ENCODE results near the gene PTGDR2. TPM values are rescaled to one million over a fixed set of nuclear protein-coding genes. Genes with fewer than 3 reads are reported as not detected.

PTGDR2 gene
- total RNA-seq, 2 donors from 2014 or later = 0.14 TPM; not detected in 1

DNA sequence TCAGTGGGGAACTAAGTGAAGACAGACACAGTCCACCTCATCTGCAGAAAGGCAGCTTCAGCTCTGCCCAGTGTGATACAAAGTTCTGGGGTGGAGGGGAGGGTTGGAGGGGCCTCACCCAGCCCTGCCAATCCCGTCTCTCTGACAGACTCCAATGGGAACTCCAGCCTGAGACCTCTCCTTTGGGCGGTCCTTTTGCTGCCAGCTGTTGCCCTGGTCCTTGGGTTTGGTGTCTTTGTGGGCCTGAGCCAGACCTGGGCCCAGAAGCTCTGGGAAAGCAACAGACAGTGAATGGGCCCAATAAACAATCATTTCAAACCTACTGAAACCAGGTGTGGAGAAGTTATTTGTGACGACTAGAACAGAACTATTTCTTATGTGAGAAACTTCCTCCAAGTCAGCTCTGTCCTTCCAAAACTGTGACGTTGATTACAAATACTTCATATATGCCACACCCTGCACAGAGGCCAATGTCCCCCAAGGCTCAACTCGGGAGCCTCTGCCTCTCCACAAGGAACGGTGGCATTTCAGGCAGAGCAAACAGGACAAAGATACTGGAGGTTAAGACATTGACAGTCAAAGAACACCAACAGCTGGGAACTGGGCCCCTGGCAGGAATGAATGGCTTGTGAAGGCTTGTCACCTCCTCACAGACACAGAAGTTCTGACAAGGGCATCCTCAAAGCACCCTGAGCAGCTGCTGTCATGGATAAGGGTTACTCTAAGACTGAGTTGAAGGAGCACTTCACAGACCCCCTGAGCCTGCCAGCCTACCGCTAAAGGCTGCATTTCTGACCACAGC lies 19.8 kb upstream of the PTGDR2 start:
- DNase-seq (ENCODE audit: low spot score) = no peak
- intact Hi-C loops (cut with DNase I) = no loop called here

DNA sequence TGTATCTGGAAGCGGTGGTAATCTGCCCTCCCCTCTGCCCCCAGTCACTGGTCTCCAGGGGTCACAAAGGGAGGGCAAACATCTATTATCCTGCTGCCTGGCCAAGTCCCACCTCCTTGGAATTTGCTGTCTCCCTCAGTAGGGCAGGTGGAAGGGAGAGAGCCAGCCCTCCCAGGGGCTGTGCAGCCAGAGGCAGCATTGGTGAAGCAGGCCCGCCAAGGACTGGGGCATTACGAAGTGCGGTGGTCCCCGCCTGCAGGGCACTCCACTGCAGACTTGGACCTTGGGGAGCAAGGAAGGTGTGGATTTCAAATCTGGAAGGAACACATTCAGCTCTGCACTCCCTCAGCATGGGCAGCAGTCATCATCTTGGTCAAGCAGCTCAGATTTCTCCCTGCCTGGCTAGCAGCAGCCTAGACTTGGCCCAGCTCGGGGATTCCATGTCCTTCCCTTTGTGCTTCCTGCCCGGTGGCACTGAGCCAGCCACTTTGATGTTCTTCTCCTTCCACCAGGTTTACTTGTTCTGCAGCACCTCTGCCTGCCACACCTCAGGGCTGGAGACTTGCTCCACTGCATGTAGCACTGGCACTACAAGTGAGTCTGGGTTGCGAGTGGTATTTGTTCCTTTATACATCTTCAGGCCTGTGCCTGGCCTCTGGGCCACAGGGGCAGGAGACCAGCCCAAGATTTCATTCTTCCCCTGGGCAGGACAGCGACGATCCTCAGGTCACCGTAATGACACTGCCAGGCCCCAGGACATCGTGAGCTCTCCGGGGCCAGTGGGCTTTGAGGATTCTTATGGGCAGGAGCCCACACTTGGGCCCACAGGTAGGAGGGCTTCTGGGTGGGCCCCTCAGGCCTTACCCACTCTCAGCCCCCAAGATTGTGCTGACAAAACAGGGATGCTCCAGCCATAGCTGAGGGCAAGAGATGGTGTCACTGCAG lies 18.9 kb upstream of the PTGDR2 start:
- no peak for DNase-seq (ENCODE audit: low spot score)
- intact Hi-C loops (cut with DNase I) = no loop called here

GRCh38 chr11:60873533-60873932 lies 17.8 kb upstream of the PTGDR2 start:
- peak; percentile 65 for DNase-seq (ENCODE audit: low spot score)
- intact Hi-C loops (cut with DNase I) = no loop called here

DNA sequence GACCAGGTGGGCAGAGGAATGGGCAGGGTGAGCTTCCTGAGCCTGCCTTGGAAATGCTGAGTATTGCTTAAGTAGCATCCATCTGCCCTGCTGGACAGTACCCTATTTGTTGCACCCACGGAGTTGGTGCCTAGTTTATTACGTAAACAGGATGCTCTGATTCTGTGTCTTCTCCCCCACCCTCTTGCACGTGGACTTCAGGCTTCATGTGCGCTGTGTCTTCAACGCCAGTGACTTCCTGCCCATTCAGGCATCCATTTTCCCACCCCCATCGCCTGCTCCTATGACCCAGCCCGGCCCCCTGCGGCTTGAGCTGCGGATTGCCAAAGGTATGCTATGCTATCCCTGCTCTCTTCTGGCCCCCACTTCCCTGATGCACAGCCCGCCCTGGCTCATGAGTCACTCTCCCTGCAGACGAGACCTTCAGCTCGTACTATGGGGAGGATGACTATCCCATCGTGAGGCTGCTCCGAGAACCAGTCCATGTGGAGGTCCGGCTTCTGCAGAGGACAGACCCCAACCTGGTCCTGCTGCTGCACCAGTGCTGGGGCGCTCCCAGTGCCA lies 17.3 kb upstream of the PTGDR2 start:
- peak; percentile 76 for DNase-seq (ENCODE audit: low spot score)
- intact Hi-C loops (cut with DNase I) = no loop called here

GRCh38 chr11:60872124-60872960 lies 16.6 kb upstream of the PTGDR2 start:
- peak; percentile 73 for DNase-seq (ENCODE audit: low spot score)
- intact Hi-C loops (cut with DNase I) = no loop called here

GRCh38 chr11:60871378-60872061 lies 15.8 kb upstream of the PTGDR2 start:
- peak; percentile 57 for DNase-seq (ENCODE audit: low spot score)
- intact Hi-C loops (cut with DNase I) = no loop called here

- intact Hi-C loops (cut with DNase I) = no loop called here
- peak; percentile 57 for DNase-seq (ENCODE audit: low spot score)
These were observed 15.1 kb upstream of the PTGDR2 start for GRCh38 chr11:60870733-60871377.

- intact Hi-C loops (cut with DNase I) = no loop called here
- DNase-seq (ENCODE audit: low spot score) = peak; percentile 25
These were observed 14.5 kb upstream of the PTGDR2 start for GRCh38 chr11:60870276-60870675.

DNA sequence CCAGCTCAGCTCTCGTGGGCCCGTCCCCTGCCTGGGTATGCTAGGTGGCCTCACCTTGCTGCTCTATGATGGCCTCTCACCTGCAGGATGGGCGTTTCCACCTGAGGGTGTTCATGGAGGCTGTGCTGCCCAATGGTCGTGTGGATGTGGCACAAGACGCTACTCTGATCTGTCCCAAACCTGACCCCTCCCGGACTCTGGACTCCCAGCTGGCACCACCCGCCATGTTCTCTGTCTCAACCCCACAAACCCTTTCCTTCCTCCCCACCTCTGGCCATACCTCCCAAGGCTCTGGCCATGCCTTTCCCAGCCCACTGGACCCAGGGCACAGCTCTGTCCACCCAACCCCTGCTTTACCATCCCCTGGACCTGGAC lies 13.7 kb upstream of the PTGDR2 start:
- peak; percentile 68 for DNase-seq (ENCODE audit: low spot score)
- intact Hi-C loops (cut with DNase I) = no loop called here

DNA sequence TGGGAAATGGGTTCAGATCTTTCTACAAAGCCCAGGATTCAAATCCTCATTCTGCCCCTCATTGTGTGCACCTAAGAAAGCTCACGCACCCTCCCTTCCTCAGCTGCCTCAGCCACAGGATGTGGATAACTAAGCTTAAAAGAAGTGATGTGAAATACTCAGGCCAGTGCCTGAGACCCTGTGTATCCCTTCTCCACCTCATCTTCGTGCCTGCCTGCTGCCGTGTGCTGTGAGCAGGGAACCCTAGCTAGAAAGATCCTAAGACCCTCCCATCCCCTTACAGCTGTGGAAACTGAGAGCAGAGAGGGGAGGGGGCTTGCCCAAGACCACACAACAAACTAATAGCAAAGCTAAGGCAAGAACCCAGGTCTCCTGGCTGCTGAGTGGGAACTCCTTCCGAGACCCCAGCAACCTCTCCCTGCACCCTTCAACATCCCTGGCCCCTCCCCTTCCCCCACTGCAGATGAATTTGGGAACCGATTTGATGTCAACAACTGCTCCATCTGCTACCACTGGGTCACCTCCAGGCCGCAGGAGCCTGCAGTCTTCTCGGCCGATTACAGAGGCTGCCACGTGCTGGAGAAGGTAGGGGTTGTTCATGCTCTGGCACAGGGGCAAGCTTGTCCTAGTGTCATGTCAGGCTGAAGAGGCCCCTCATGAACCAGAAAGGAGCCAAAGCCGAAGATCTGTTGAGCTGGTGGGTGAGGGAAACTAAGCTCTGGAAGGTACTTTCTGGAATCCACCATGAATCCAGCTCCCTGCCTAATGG lies 13.1 kb upstream of the PTGDR2 start:
- intact Hi-C loops (cut with DNase I) = no loop called here
- peak; percentile 40 for DNase-seq (ENCODE audit: low spot score)

DNA sequence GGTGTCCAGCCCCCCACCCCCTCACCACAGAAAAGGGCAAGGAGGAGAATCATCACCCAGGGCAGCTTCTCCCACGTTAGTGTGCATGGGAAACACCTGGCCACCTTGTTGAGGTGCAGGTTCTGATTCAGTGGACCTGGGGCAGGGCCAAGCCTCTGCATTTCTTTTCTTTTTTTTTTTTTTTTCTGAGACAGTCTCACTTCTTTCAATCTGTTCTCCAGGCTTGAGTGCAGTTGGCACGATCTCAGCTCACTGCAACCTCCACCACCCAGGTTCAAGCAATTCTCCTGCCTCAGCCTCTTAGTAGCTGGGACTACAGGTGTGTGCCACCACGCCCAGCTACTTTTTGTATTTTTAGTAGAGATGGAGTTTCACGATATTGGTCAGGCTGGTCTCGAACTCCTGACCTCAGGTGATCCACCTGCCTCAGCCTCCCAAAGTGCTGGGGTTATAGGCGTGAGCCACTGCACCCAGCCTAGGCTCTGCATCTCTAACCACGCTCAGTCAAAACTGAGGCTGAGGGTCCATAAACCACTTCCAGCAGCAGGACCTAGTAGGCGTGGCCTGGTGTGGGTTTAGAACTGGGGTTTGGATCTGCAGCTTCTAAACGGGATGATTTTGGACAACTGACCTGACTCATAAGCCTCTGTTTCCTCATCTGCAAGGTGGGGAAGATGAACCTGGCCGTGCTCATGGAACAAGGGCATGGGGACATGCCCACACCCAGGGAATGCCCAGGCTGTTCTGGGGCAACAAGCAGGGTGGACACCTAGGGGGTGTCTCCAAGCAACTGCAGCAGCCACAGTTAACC lies 12.3 kb upstream of the PTGDR2 start:
- intact Hi-C loops (cut with DNase I) = no loop called here
- DNase-seq (ENCODE audit: low spot score) = peak; percentile 60

DNA sequence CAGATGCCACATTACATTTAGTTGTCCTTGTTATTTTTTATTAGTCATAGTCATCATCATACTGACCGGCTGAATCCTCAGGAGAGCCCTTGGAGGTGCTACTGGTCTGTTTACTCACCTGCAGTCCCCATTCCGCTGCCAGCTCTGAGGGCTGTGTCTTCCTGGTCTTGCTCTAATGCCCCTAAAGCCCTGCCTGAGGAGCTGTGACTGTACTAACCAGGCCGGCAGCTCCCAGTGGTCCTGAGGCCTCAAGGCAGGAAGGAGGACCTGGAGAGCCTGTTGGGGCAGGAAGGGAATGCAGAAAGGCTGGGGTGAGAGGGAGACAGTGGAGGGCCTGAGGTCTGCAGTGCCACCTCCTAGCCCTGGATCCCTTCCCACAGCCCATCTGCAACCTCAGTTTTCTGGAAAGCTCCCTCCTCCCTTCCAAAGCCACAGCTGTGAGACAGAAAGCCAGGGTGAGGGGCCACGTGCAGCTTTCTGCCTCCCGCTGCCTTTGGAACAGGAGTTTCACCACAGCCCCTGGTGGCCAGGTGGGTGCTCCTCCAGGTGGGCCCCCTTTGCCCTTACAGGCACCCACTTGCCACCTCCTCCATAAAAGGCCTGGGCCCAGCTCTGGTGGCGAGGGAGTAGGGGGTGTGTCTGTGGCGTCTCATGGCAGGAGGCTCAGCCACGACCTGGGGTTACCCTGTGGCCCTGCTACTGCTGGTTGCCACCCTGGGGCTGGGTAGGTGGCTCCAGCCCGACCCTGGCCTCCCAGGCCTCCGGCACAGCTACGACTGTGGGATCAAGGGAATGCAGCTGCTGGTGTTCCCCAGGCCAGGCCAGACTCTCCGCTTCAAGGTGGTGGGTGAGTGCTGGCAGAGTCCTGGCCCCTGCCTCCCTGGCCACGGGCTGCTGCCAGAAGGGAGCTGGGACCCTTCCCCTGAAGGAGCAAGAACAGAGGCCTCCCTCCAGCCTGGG lies 11.4 kb upstream of the PTGDR2 start, which contains the start of gene ZP1:
TSS of gene ZP1 (plus strand) at position 632 of the 960 bp plus-strand sequence. CDS start at position 652, 20 bp downstream.
- DNase-seq (ENCODE audit: low spot score) = peak; percentile 67
- intact Hi-C loops (cut with DNase I) = no loop called here

DNA sequence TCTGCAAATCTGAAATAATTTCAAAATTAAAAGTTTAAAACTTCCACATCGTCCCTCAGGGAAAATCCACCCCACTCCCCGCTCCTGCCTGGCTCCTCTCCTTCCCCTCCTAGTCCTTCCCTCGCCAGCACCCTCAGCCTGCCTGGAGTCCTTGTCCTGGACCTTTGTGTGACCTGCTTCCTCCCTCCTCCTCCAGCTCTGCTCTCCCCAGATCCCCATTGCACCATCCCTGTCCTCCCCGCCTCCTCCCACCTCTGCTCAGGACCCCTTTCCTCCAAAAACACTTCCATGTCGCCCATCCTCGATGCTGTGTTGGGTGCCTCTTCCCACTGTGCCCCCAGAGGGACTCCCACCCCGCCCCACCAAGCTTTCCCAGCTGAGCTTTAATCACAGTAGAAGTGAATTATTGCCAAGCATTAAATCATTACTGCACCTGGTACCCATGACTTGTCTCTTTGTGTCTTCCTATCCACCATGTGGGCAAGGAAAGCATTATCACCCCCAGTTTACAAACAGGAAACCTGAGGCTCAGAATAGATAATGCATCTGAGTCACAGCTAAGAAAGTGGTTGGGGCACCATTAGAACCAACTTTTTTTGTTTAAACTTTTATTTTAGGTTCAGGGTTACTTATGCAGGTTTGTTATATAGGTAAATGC lies 9.2 kb upstream of the PTGDR2 start:
- intact Hi-C loops (cut with DNase I) = no loop called here
- peak; percentile 26 for DNase-seq (ENCODE audit: low spot score)

DNA sequence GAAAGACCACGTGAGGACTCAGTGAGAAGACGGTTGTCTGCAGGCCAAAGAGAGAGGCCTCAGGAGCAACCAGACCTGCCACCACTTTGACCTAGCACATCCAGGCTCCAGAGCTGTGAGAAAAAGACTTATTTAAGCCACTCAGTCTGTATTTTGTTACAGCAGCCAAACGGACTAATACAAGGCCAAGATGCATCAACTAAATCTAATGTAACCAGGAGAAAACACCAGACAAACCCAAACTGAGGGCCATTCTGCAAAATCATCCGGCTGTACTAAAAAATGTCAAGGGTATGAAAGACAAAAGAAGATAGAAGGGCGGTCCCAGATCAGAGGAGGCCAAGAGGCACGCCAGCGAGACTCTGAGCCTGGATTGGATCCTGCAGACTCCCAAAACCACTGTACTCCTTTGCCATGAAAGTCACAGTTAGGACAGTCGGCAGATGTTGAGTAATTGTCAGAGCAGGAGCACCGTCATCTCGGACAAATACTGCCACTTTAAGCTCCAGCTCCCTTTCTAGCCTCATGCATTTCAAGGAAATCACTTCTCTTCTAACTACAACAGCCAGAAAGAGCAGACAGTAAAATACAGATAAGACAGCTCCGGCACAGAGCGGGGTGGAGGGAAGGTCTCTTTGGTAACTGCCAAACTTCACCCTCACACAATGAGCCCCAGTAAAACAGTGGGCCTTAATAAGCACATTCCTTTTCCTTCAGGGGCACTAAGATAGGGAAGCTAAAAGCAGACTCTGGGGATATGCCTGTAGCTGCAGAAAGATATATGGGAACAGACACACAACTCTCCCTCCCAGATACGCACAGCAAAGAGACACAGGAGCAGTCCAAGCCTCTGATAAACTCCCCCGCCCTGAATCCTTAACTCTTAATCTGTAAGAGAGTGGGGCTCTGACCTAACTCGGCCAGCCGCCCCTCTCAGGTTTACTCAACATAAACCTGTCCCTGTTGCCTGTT lies 8.1 kb upstream of the PTGDR2 start:
- DNase-seq (ENCODE audit: low spot score) = peak; percentile 50
- intact Hi-C loops (cut with DNase I) = no loop called here
